IPS-NIHi11 (cell line): ENCODE measurements around the gene NUCB1.
"Not testable (repeated sequence)": the region's sequence is repeated elsewhere in the genome, so short reads cannot be mapped to it uniquely, and the experiment has no call there.

Source experiments
- DNase-seq: peaks from one replicate; pipeline ENCODE4 v3.0.0; 2012; ENCODE audit warnings: mixed read lengths, low spot score

NUCB1 gene

DNA sequence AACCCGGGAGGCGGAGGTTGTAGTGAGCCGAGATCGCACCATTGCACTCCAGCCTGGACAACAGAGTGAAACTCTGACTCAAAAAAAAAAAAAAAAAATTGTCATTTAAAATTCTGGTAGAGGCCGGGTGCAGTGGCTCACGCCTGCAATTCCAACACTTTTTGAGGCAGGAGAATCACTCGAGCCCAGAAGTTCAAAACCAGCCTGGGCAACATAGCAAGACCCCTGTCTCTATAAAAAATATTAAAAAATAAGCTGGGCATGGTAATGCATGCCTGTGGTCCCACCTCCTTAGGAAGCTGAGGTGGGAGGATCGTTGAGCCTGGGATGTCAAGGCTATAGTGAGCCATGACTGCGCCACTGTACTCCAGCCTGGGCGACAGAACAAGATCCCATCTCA lies 6.2 kb downstream of the NUCB1 start:
- DNase-seq: no peak

DNA sequence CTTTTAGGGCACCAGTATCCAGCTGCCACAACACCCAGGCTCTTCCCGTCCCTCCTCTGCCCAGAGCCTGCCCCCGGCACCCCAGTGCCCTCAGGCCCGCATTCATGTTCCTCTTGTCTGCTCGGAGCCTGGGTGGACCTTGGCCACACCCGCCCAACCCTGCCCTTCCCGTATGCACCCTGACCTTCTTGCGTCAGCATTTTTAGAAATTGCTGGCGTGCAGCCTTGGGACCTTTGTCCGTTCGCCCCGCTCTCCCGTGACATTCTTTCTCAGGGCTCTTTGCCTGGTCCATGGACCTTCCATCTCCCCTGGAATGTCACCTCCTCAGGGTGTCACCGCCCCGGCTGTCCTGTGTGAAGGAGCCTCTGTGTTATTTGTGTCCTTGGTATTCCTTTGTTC lies 7.6 kb downstream of the NUCB1 start:
- no peak for DNase-seq

DNA sequence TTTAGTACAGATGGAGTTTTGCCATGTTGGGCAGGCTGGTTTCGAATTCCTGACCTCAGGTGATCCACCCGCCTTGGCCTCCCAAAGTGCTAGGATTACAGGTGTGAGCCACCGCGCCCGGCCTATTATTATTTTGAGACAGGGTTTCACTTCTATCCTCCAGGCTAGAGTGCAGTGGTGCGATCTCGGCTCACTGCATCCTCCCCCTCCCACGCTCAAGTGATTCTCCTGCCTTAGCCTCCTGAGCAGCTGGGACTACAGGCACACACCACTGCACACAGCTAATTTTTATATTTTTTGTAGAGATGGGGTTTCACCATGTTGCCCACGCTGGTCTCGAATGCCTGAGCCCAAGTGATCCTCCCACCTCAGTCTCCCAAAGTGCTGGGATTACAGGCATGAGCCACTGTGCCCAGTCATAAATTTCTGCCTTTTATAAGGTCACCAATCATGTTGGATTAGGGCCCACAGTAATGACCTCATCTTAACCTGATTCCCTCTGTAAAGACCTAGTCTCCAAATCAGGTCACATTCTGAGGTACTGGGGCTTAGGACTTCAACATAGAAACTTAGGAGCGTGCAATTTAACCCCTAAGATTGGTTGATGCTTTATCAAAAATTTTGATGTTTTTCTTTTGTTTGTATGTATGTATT lies 9.4 kb downstream of the NUCB1 start:
- not testable (repeated sequence) for DNase-seq

DNA sequence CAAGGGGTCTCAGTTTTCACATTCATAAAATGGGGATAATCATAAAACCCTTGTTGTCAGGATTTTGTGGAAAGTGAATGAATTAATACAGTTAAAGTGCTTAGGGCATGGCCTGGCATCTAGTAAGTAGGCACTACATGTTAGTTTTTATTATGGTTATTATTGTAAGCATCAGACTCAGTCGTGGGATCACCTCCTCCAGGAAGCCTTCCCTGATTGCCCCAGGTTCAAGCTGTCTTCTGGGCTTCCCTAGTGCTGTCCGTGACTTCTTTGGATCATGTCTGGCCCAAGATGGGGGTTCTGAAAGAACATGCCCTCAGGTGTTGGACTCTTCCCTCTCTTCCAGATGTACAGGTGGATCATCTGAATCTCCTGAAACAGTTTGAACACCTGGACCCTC lies 10.7 kb downstream of the NUCB1 start:
- DNase-seq: no peak

DNA sequence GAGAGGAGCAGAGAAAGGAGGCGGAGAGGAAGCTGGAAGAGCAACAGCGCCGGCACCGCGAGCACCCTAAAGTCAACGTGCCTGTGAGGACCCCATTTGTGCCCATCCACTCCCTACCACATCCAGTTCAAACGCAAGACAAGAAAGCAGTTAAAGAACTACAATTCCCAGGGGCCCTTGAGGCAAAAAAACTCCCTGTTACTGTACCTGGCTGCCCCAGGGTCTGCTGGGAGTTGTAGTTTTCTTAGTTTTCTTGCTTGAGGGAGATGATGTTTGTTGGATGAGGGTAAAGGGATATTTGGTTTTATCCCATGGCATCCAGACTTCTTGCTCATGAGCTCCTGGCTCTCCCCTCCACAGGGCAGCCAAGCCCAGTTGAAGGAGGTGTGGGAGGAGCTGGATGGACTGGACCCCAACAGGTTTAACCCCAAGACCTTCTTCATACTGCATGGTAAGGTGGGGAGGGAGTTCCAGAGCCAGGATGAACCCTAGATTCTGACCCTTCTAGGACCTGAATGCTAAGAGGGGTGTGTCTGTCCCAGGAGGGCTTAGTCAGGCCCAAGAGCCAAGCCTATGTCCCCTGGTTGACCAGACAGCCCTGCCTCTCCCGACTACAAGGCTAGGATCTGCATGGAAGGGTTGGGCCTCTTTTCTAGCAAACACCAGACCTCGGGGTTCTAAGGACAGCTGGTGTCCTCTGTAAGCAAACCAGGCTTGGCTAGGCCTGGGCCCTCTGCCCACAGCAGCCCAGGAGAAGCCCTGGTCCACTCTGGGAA lies 13.2 kb downstream of the NUCB1 start:
- peak; percentile 52 for DNase-seq

DNA sequence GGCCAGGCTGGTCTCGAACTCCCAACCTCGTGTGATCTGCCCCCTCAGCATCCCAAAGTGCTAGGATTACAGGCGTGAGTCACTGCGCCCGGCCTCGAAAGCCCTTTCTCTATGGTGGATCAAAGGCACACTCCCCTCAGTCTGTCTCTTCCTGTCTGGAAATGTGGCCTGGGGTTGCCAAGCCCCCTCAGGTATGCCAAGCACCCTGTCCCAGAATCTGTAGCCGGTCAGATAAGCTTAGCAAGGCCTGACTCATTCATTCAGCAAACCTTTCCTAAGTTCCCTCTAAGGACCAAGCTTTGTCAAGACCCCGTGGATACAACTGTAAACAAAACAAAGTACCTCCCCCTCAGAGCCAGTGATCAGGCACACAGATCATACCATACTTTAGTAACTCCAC lies 14.1 kb downstream of the NUCB1 start:
- no peak for DNase-seq

DNA sequence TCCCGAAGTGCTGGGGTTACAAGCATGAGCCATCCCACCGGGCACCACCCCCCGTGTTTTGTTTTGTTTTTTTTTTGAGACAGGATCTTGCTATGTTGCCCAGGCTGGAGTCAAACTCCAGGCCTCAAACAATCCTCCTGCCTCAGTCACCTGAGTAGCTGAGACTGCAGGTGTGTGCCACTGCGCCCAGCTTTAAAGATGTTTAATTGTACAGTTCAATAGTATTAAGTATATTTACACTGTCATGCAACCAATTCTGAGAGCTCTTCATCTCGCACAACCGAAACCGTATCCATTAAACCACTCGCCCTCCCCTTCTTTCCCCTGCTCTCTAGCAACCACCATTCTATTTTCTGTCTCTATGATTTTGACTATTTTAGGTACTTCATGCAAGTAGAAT lies 15.6 kb downstream of the NUCB1 start:
- no peak for DNase-seq

DNA sequence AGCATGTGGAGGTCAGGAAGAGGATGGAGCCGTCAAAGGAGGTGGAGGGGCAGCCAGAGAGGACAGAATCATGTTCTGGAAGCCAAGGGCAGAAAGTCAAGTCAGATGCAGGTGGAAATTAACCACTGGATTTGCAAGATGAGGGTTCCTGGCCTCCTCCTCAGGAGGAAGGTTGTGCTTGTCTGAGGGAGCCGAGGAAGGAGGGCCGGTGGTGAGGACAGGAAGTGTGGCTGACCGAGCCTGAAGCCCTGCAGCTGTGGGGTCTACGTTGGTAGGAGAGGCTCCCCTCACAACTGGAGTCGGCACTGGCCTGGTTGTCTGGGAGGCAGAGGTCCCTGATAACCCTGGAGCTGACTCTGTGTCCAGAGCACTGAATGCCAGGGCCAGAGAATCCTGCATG lies 18.0 kb downstream of the NUCB1 start:
- no peak for DNase-seq

DNA sequence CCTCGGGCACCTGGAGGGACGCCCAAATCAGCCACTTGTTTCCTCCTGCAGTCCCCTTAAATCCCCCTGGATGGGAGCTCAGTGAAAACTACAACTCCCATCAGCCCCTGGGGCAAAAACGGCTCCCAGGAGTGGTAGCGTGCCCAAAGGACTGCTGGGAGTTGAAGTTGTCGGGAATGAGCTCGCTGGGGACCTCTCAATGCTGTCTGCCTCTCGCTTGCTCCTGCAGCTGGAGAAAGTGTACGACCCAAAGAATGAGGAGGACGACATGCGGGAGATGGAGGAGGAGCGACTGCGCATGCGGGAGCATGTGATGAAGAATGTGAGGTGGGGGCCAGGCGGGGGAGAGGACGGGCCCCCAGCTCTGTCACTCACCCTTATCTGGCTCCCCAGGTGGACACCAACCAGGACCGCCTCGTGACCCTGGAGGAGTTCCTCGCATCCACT lies 18.7 kb downstream of the NUCB1 start:
- DNase-seq: peak; percentile 84

DNA sequence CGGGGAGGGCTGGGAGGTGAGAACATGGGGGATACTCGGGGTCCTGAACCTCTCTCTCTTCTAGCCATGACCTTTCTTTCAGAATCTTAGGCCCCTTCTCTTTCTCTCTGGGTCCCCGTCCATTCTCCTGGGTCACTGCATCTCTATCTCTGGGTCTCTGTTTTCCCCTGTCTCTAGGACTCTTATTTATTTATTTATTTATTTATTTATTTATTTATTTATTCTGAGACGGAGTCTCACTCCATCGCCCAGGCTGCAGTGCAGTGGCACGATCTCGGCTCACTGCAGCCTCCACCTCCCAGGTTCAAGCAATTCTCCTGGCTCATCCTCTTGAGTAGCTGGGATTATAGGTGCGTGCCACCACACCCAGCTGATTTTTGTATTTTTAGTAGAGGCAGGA lies 19.2 kb downstream of the NUCB1 start:
- DNase-seq: not testable (repeated sequence)

DNA sequence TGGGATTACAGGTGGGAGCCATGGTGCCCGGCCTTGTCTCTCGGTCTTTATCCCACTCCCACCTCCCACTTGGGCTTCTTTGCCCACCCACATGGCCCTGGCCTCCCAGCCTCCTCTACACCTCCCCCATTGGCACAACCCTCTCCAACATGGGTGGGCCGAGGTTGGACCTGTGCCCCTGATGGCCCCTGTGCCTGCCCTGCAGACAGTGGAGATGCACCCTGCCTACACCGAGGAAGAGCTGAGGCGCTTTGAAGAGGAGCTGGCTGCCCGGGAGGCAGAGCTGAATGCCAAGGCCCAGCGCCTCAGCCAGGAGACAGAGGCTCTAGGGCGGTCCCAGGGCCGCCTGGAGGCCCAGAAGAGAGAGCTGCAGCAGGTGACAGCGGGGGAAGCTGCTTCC lies 20.8 kb downstream of the NUCB1 start:
- DNase-seq: no peak

DNA sequence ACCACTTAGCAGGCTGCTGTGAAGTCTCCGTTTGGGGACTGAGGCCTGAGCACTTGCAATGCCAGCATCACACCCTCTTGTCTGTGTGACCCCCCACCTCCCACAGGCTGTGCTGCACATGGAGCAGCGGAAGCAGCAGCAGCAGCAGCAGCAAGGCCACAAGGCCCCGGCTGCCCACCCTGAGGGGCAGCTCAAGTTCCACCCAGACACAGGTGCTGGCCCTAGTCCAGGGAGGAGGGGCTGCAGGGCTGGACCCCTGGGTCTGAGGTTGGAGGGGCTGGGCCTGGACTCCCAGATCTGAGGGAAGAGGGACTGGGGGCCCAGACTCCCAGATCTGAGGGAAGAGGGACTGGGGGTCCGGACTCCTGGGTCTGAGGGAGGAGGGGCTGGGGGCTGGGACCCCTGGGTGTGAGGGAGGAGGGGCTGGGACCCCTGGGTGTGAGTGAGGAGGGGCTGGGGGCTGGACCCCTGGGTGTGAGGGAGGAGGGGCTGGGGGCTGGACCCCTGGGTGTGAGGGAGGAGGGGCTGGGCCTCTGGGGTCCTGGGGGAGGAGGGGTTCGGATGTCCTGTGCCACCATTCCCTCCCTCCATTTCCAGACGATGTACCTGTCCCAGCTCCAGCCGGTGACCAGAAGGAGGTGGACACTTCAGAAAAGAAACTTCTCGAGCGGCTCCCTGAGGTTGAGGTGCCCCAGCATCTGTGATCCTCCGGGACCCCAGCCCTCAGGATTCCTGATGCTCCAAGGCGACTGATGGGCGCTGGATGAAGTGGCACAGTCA lies 21.8 kb downstream of the NUCB1 start:
- DNase-seq: no peak

DNA sequence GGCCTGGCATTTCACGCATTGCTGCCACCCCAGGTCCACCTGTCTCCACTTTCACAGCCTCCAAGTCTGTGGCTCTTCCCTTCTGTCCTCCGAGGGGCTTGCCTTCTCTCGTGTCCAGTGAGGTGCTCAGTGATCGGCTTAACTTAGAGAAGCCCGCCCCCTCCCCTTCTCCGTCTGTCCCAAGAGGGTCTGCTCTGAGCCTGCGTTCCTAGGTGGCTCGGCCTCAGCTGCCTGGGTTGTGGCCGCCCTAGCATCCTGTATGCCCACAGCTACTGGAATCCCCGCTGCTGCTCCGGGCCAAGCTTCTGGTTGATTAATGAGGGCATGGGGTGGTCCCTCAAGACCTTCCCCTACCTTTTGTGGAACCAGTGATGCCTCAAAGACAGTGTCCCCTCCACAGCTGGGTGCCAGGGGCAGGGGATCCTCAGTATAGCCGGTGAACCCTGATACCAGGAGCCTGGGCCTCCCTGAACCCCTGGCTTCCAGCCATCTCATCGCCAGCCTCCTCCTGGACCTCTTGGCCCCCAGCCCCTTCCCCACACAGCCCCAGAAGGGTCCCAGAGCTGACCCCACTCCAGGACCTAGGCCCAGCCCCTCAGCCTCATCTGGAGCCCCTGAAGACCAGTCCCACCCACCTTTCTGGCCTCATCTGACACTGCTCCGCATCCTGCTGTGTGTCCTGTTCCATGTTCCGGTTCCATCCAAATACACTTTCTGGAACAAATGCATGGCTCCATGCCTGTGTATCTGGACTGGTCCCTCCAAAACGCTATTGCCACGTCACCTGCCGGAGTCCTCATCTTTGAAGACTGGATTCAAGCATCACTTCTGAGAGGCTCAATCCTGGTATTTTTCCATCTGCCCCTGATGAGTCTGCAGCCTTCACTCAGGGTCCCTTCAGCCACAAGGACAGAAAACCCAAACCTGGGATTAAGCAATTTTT lies 22.7 kb downstream of the NUCB1 start:
- no peak for DNase-seq

DNA sequence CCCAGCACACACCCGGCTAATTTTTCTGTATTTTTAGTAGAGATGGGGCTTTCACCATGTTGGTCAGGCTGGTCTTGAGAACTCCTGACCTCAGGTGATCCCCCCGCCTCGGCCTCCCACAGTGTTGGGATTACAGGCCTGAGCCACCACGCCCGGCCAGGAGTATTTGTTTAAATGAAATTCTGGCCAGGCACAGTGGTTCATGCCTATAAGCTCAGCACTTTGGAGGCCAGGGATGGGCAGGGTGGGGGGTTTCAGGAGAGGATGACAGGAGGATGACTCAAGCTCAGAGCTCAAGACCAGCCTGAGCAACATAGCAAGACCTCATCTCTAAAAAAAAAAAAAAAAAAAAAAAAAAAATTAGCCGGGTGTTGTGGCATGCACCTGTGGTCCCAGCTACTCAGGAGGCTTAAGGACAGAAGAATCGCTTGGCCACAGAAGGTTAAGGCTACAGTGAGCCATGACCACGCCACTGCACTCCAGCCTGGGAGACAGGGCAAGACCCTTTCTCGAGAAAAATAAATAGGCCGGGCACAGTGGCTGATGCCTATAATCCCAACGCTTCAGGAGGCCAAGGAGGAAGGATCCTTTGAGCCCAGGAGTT lies 25.2 kb downstream of the NUCB1 start:
- no peak for DNase-seq

DNA sequence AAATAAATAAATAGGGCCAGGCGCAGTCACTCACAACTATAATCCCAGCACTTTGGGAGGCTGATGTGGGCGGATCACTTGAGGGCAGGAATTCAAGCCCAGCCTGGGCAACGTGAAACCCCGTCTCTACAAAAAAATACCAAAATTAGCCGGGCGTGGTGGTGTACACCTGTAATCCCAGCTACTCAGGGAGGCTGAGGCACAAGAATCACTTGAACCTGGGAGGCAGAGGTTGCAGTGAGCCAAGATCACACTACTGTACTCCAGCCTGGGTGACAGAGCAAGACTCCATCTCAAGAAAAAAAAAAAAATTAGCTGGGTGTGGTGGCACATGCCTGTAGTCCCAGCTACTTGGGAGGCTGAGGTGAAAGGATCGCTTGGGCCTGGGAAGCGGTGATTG lies 25.8 kb downstream of the NUCB1 start:
- not testable (repeated sequence) for DNase-seq

DNA sequence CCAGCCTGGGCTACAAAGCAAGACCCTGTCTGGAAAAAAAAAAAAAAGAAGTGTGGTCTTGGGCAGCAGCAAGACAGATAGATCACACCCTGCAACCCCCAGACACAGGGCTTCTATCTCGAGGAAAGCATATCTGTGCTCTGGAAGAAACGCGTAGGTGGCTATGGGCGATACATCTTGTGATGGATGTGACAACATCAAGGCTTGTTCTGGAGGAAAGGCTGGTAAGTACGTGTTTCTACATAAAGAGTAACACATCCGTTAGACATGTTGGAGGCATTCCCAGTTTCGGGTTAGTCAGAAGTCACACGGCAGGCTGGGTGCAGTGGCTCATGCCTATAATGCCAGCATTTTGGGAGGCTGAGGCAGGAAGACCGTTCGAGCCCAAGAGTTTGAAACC lies 26.8 kb downstream of the NUCB1 start:
- DNase-seq: no peak

DNA sequence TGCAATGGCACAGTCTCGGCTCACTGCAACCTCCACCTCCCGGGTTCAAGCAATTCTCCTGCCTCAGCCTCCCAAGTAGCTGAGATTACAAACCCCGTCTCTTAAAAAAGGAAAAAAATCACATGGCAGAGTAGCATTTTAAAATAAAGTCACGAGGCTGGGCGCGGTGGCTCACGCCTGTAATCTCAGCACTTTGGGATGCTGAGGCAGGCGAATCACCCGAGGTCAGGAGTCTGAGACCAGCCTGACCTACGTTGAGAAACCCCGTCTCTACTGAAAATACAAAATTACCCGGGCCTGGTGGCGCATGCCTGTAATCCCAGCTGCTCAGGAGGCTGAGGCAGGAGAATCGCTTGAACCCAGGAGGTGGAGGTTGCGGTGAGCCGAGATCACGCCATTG lies 27.6 kb downstream of the NUCB1 start:
- DNase-seq: not testable (repeated sequence)

DNA sequence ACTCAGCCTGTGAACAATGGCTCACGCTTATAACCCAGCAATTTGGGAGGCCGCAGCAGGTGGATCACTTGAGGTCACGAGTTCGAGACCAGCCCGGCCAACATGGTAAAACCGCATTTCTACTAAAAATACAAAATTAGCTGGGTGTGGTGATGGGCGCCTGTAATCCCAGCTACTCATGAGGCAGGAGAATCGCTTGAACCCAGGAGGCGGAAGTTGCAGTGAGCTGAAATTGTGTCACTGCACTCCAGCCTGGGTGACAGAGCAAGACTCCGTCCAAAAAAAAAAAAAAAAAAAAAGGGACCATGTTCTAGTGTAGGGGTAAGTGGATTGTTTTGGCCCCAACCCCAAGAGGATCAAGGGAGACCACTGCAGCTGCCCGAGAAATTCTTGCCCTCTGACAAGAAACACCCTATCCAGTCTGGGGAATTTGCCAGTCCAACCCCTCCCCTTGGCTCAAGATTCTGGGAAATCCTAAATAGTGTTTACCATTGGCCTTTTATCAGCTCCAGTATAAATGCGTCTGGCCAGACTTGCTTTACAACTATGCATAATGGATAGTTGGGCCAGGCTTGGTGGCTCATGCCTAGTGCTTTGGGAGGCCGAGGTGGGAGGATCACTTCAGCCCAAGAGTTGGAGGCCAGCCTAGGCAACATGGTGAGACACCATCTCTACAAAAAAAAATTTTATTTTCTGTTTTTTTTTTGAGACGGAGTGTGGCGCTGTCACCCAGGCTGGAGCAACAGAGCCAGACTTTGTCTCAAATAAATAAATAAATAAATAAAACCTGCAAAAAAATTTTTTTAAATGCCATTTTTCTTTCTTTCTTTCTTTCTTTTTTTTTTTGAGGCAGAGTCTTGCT lies 28.3 kb downstream of the NUCB1 start:
- no peak for DNase-seq

DNA sequence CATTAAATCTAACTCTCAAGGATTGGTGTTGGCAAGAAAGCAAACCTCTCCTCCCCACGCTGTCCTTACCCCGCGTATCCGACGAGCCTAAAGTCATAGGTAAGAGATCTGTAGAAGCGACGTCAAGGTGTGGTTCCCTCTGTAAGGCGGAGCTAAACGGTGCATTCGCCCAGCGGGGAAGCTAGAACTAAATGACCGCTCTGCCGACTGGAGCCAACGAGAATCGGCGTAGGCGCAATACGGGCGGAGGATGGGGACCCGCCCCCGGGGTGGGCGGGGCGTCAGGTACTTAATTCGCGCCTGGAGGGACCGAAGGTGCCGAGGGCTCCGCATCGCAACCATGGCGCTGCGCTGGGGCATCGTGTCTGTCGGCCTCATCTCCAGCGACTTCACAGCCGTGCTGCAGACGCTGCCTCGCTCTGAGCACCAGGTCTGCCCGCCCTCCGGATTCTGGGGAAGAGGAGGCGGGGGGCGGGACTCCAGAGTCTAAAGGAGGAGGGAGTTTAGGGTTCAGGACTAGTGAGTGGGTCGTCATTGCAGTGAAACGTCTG lies 33.3 kb downstream of the NUCB1 start, which contains the start of gene DHDH:
Gene DHDH, plus strand, starts transcription at position 318 of the 551 bp plus-strand sequence. Its CDS starts 23 bp downstream, at position 341.
- peak; percentile 96 for DNase-seq

DNA sequence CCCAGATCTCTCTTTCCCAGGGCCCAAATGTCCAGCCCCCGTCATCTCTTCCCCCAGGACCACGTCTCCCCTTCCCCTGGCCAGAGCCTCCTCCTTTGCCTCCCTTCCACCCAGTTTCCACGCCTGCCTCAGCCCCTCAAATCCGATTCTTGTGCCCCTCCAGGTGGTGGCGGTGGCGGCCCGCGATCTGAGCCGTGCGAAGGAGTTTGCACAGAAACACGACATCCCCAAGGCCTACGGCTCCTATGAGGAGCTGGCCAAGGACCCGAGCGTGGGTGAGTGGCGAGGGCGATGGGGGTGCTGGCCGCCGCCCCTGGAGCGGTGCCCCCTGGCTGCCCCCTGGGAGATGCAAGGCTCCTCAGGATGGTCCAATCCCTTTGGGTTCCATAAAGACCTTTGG lies 34.7 kb downstream of the NUCB1 start:
- no peak for DNase-seq
